HG02798 (cell line): ENCODE measurements around the gene NUP188.

ENCODE experiments used
- ATAC-seq: cut with Tn5 transposase; IDR thresholded peaks from one replicate; pipeline ENCODE4 v1.9.1; 2021; ENCODE audit warnings: mild to moderate bottlenecking; ENCODE audit not compliant: unreplicated experiment, poor library complexity

The NUP188 gene

DNA sequence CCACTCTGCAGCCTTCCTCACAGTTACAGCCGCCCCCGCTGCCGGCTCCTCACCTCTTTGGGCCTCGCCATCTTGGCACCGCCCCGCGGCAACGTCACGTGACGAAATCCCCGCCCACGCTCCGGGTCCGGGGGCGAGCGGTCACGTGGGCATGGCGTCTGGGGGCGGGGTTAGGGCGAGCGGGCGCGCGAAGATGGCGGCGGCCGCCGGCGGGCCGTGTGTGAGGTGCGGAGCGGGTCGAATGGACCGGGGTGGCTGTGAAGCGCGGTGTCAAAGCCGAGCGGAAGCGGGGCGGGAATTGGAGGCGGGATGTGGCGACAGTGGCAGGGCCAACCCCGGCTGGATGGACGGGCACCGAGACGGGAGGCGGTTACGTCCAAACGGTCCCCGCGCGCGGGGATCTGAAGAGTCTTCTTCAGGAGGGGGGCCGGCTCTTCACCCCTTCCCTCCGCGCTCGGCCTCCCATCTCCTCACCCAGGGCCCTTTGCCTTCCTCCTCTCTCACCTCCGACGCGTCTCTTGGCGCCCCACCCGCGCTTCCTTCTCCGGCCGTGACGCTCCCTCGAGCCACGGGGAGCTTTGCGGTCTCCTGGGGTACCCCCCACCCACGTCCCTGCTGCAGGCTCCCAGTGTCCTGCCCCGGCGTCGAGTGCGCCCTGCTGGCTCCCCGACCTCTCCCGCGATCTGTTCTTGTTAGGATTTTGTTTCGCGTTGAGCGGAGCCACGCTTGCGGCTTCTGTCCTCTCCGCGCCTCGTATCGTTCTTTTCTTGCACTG is at the start of gene NUP188, which contains the start of gene DOLK:
TSS of gene NUP188 (plus strand) at position 173 of the 775 bp plus-strand sequence. CDS start at position 194, 21 bp downstream.
TSS of gene DOLK (minus strand) at position 77 of the 775 bp plus-strand sequence. CDS start 300 bp downstream, outside the sequence.
- ATAC-seq, result peak; percentile 85

GRCh38 chr9:128898382-128898781 is 49.1 kb upstream of the NUP188 start:
- ATAC-seq, result no peak

- no peak for ATAC-seq
These were observed 48.5 kb upstream of the NUP188 start for GRCh38 chr9:128898845-128899565.

- ATAC-seq, result no peak
These were observed 47.8 kb upstream of the NUP188 start for GRCh38 chr9:128899566-128900322.

DNA sequence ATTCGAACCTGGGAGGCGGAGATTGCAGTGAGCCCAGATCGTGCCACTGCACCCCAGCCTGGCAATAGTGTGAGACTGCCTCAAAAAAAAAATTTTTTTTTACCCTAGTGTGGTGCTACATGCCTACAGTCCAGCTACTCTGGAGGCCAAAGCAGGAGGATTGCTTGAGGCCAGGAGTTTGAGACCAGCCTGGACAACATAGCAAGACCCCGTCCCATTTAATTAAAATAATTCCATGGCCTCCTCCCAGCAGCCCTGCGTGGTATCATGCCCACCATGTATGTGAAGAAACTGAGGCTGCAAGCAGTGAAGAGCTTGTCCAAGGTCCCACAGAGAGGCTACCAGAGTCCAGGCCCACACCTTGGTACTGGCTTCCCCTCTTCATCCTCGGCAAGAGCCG is 46.1 kb upstream of the NUP188 start:
- ATAC-seq, result no peak

DNA sequence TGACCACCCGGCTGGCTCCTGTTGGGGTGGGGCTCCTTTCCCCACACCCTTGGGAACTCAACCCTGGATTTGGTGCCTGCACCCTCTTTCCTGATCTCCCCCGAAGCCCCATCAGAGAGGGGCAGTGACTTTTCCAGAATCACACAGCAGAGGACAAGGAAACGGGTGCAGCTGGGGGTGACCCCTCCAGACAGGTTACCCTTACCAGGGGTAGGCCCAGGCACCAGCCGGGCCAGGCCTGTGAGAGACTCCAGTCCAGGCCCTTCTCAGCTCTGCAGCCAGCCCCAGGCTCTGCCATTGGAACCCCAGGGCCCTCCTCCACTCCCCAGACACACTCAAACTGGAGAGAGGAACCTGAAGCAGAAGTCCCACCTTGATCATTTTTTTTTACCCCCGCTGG is 45.7 kb upstream of the NUP188 start:
- ATAC-seq, result no peak

DNA sequence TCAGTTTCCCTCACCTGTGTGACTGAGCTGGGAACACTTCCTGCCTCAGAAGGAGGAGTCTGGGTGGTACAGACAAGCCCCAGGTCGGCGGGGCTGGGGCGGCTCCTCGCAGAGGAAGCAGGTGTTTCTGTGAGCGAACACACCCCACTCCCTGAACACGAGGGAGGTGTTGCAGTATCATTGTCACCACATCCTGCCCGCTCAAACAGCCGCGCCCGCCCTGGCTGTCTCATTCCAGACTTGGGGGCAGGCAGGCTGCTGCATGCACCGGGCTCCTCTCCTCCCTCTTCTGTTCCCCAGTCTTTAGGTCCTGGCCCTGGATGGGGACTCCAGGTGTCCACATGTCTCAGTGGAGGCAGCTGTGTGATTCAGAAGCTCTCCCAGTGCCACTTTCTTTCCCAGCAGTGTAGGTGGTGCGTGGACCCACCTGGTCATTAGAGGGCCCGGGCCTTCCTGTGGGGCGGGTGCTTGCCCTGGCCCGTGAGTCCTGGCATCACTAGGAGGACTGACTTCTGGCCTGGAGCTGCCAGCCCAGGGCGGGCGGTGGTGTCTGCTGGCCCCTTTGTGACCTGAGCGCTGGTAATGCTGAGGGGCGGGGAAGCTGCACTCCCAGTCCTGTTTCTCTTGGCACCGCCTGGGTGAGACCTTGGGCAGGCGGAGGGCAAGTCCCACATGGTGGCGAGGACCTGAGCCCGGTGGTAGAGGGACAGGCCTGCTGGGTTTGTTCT is 45.0 kb upstream of the NUP188 start:
- peak; percentile 83 for ATAC-seq

DNA sequence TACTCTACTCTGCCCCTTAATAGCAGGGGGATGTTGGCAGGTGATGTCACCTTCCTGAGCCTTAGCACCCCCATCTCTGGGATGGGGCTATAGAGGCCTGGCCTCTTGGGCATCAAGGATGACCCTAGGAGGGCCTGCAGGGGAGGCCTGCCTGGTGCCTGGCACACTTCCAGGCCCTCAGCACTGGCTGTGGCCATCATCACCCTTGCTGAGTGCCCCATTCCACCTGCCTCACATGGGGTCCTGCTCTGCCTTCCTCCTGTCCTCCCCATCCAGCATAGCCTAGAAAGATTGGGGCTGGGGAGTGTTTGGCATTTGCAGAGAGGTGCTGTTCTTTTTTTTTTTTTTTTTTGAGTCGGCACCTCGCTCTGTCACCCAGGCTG is 44.4 kb upstream of the NUP188 start:
- no peak for ATAC-seq

- no peak for ATAC-seq
These were observed 43.5 kb upstream of the NUP188 start for GRCh38 chr9:128903871-128904620.

- ATAC-seq, result no peak
These were observed 41.5 kb upstream of the NUP188 start for GRCh38 chr9:128905964-128906363.

DNA sequence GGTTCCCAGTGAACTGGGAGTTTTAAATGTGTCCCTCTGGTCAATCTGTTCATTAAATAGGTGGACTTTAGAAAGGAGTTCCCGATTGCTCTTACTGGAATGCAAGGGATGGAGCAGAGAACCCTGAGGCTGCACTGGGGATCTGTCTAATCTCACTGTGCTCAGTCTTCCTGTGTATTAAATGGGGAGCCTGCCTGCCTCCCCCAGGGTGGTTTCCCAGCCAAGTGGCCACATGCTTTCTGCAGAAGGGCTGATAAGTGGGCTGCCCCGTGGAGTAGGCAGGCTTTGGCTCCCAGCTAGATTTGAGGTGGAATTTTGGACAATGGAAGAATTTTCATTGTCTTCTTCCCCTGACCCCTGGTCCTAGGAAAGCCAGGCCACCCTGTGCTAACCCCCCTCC is 40.8 kb upstream of the NUP188 start:
- no peak for ATAC-seq

- no peak for ATAC-seq
These were observed 39.1 kb upstream of the NUP188 start for GRCh38 chr9:128908372-128908771.

GRCh38 chr9:128909859-128910258 is 37.6 kb upstream of the NUP188 start:
- ATAC-seq, result no peak

DNA sequence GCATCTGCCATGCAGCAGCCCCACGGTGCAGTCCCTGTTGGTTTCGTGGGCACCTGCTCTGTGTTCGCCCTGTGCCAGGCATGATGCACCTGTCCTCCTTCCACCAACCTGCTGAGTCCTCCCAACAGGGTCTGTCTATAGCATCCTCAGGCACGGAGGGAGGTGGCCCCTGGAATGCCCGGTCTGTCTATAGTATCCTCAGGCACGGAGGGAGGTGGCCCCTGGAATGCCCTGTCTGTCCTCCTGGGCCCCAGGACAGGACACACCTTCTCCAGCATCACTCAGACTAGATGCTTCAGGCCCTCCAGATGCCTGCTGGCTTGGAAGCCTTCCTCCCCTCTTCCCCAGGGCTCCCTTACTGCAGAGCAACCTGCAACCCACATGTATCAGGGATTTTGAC is 36.6 kb upstream of the NUP188 start:
- ATAC-seq, result no peak

GRCh38 chr9:128911529-128912035 is 35.9 kb upstream of the NUP188 start:
- no peak for ATAC-seq

GRCh38 chr9:128912270-128912853 is 35.1 kb upstream of the NUP188 start:
- no peak for ATAC-seq

GRCh38 chr9:128913048-128913900 is 34.2 kb upstream of the NUP188 start:
- no peak for ATAC-seq
